CMK (cell line): ENCODE results near the gene AAMP.
"Not testable (repeated sequence)": the region's sequence is repeated elsewhere in the genome, so short reads cannot be mapped to it uniquely, and the experiment has no call there.

Experiments
- DNase-seq: peaks from one replicate; pipeline ENCODE4 v3.0.0-alpha.2; 2010; ENCODE audit warnings: low read depth

AAMP gene, protein sequence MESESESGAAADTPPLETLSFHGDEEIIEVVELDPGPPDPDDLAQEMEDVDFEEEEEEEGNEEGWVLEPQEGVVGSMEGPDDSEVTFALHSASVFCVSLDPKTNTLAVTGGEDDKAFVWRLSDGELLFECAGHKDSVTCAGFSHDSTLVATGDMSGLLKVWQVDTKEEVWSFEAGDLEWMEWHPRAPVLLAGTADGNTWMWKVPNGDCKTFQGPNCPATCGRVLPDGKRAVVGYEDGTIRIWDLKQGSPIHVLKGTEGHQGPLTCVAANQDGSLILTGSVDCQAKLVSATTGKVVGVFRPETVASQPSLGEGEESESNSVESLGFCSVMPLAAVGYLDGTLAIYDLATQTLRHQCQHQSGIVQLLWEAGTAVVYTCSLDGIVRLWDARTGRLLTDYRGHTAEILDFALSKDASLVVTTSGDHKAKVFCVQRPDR

GRCh38 chr2:218269900-218270720 lies at the start of gene AAMP, which contains the start of gene PNKD:
AAMP (minus strand) TSS chr2:218270137; CDS start chr2:218270086, 51 bp downstream.
PNKD (plus strand) TSS chr2:218270519; CDS start chr2:218270536, 17 bp downstream.
- DNase-seq, result peak; percentile 95

DNA sequence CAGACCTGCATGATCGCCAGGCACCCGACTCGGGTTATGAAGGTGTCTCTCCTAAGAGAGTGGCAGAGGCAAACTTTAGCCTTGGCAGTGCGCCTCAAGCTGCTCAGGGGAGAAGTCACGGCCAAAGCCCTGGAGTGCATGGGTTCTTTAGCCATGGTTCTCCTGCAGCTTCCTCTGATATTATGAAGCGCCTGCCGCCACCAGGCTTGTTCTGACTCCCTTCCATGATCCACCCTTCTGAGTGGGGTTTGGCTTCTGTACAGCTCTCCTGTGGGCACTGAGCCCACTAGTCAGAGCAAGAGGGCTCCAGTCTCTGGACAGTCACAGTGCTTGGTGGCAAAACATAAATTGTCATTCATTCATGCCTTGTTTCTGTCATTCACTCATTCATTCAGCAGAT lies 48.3 kb upstream of the AAMP start:
- DNase-seq, result no peak

- no peak for DNase-seq
Measured at GRCh38 chr2:218317835-218318234, 47.9 kb upstream of the AAMP start.

- no peak for DNase-seq
Measured at GRCh38 chr2:218317303-218317630, 47.3 kb upstream of the AAMP start.

- no peak for DNase-seq
Measured at GRCh38 chr2:218315397-218315796, 45.5 kb upstream of the AAMP start.

DNA sequence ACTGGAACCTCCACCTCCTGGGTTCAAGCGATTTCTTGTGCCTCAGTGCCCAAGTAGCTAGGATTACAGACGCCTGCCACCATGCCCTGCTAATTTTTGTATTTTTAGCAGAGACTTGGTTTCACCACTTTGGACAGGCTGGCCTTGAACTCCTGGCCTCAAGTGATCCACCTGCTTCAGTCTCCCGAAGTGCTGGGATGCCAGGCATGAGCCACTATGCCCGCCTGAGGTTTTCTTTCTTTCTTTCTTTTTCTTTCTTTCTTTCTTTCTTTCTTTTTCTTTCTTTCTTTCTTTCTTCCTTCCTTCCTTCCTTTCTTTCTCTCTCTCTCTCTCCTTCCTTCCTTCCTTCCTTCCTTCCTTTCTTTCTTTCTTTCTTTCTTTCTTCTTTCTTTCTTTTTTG lies 44.8 kb upstream of the AAMP start:
- not testable (repeated sequence) for DNase-seq

DNA sequence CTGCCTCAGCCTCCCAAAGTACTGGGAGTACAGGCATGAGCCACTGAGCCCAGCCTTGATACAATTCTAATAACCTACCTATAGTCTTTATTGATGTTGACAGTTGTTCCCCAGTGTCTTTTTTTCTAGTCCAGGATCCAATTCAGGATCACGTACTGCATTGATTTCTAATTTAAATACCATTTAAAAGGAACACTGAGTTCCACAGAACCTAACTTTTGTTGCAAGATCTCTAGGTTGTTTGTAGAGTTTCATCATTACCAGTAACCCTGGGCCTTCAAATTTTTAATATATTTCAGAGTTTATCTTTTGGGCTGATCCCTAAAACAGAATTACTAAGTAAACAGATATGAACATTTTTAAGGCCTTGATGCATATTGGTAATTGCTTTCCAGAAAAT lies 43.4 kb upstream of the AAMP start:
- DNase-seq, result no peak

- DNase-seq, result no peak
Measured at GRCh38 chr2:218312267-218312756, 42.4 kb upstream of the AAMP start.

DNA sequence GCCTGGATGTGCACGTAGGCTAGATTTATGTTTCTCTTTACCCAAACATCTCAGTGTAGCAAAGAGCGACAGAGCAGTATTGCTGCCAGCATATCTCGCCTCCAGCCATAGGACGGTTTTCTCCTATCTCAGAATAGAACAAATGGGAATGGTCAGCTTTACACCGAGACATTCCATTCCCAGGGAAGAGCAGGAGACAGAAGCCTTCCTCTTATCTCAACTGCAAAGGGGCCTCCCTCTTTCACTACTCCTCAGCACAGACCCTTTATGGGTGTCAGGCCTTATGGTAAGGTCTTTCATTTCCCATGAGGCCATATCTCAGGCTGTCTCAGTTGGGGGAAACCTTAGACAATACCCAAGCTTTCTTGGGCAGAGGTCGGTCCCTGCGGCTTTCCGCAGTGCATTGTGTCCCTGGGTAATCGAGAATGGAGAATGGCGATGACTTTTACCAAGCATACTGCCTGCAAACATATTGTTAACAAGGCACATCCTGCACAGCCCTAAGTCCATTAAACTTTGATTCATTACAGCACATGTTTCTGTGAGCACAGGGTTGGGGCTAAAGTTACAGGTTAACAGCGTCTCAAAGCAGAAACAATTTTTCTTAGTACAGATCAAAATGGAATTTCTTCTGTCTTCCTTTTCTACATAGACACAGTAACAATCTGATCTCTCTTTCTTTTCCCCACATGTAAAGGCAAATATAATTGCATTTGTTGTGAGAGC lies 41.8 kb upstream of the AAMP start:
- DNase-seq, result not testable (repeated sequence)

GRCh38 chr2:218310853-218311540 lies 41.1 kb upstream of the AAMP start:
- DNase-seq, result no peak

DNA sequence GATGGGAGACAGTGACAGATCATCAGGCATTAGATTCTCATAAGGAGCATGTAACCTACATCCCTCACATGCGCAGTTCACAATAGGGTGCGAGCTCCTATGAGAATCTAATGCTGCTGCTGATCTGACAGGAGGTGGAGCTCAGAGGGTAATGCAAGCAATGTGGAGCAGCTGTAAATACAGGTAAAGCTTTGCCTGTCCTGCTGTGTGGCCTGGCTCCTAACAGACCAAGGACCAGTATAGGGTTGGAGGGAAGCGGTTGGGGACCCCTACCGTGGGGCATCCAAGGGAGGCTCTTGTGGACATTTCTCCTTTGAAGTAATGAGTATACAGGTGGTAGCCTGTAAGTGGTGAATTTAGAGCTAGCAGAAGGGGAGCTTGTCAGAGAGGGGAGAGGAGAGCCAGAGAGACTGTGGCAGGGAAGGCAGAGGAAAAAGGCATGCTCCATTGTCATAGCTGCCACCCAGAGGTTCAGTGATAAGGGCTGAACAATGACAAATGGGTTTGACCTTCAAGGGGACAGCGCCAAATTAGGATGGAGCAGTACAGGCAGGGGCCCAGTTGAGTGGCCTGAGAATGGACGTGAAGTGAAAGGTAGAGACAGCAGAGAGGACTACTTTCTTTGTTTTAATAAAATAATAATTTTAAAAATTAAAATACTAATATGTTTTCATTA lies 37.6 kb upstream of the AAMP start:
- no peak for DNase-seq

- DNase-seq, result no peak
Measured at GRCh38 chr2:218306184-218306920, 36.4 kb upstream of the AAMP start.

GRCh38 chr2:218305383-218305782 lies 35.4 kb upstream of the AAMP start:
- no peak for DNase-seq

DNA sequence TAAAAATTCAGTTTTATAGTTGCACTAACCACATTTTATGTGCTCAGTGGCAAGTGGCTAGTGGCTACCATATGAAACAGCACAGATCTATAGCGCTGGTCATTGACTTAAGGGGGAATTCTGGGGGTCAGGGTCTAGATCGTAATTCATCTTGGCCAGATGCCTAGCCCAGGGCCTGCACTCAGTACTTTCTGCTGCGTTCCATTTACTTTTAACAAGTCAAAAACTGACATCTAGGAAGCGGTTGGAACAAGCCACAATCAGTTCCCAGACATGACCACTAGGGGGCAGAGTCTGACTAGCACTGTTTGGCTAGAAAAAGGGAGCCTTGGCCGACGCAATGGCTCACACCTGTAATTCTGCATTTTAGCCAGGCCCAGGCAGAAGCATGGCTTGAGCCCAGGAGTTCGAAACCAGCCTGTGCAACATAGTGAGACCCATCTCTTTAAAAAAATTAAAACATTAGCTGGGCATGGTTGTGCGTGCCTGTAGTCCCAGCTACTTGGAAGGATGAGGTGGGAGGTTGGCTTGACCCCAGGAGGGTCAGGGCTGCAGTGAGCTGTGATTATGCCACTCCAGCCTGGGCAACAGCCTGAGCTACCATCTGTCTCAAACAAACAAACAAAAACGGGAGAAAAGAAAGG lies 31.4 kb upstream of the AAMP start:
- DNase-seq, result peak; percentile 78

GRCh38 chr2:218300141-218300540 lies 30.2 kb upstream of the AAMP start:
- no peak for DNase-seq

DNA sequence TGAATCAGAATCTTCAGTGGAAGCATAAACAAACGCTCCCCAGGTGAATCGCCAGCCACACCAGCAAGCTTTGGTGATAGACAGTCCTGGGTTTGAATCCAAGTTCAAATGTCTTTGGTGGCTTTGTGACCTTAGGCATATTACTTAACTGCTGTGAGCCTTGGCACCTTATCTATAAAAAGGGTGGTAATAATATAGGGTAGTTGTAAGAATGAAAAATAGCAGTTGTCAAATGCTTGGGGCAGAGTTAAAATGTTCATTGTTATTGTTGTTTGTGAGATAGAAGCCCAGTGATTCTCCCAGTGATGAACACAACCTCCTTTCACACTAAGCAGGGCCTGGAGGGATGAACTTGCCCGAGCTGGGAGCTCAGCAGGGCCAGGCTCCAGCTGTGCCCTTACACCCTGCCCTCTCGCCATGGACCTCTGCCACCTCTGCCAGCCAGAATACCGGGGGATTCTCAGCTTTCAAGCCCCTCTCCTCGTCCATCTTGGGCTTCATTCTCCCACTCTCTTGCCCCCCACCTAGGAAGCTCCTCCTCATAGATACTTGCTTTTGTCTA lies 28.5 kb upstream of the AAMP start:
- no peak for DNase-seq

DNA sequence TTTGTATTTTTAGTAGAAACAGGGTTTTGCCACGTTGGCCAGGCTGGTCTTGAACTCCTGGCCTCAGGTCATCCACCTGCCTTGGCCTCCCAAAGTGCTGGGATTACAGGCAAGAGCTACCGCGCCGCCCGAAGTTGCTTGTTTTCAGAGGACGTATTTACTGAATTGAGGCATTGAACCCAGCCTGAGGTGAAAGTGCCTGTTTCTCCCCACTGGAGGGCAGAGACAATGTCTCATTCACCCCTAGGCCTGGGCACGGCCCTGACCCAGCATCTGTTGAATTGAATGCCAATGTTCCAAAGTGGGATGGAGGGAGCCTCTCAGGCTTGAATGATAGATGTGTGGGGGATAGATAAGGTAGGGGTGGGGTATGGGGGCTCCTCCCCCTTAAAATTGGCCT lies 26.9 kb upstream of the AAMP start:
- DNase-seq, result no peak

DNA sequence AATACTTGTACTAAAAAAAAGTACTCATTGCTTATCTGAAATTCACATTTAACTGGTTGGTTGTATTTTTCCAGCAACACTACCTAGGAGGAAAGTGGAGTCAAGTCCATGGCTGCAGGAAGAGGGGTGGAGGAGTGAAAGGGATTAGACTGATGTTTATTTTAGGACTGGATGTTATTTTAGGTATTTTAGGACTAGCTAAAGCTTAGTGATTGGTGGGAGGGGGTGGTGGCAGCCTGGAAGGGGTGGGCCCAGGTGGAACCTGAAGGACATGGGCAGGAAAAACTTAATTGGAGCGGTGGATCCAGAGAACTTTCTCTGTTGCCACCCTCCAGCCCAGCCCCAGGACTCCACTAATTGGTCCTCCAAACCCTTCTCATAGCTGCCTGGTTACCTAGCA lies 26.3 kb upstream of the AAMP start:
- no peak for DNase-seq

GRCh38 chr2:218295029-218295428 lies 25.1 kb upstream of the AAMP start:
- no peak for DNase-seq
